ENCODE results near the gene IBA57. TPM values are rescaled to one million over a fixed set of nuclear protein-coding genes. Genes with fewer than 3 reads are reported as not detected.

IBA57 gene
- total RNA-seq, 1 donor from 2014 or later = 7.7 TPM

DNA sequence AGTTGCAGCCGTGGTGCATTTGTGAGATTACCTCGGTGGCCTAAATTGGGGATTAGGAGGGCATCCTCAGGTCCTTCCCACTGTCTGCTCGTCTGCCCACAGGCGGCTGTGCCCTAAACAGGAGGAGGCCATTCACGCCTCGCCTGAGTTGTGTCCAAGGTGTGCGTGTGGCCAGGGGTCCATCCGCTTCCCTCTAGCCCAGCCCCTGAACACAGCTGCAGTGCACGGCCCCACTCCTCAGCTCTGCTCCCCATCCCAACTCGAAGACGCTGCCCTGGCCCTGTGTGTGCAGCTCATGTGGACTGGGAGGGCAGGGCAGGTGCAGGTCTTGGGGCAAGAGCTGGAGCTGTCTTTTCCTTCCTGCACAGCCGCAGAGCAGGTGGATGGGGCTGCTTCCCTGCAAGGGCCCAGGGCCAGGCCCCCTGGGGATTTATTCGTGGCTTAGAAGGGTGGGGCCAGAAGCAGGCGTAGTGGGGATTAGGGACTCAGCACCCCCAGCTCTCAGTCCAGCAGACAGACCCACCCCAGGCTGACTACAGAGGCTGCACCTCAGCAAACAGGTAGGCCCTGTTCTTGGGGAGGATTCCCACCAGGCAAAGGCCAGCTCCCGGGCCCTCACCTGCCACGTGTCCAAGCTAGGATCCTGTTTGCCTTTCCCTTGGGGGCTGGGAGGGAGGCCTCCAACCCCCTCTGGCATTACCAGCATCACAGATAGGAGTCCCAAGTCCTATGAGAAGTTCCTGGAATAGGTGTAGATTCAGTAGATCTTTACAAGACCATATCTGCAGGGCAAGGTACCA, 21.2 kb upstream of the IBA57 start:
- TF ChIP-seq, protein P1, sequence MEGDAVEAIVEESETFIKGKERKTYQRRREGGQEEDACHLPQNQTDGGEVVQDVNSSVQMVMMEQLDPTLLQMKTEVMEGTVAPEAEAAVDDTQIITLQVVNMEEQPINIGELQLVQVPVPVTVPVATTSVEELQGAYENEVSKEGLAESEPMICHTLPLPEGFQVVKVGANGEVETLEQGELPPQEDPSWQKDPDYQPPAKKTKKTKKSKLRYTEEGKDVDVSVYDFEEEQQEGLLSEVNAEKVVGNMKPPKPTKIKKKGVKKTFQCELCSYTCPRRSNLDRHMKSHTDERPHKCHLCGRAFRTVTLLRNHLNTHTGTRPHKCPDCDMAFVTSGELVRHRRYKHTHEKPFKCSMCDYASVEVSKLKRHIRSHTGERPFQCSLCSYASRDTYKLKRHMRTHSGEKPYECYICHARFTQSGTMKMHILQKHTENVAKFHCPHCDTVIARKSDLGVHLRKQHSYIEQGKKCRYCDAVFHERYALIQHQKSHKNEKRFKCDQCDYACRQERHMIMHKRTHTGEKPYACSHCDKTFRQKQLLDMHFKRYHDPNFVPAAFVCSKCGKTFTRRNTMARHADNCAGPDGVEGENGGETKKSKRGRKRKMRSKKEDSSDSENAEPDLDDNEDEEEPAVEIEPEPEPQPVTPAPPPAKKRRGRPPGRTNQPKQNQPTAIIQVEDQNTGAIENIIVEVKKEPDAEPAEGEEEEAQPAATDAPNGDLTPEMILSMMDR (IDR thresholded peaks at IDR 0.05; ENCODE audit: partially characterized antibody, unreplicated experiment) = no peak
- Mint-ChIP-seq H3K36me3 (ENCODE audit: unreplicated experiment) (no peaks in the 10 kb centered on the region), H3K9me3 (ENCODE audit: unreplicated experiment) (peaks cover 14% of the 10 kb centered on the region), H3K4me3 (ENCODE audit: unreplicated experiment) (no peak overlapping the region), H3K27ac (ENCODE audit: unreplicated experiment) (no peak overlapping the region), H3K27me3 (ENCODE audit: unreplicated experiment) (peaks cover 13% of the 10 kb centered on the region), H3K4me1 (ENCODE audit: low read depth, unreplicated experiment) (peaks cover 12% of the 10 kb centered on the region)
- DNase-seq = no peak

DNA sequence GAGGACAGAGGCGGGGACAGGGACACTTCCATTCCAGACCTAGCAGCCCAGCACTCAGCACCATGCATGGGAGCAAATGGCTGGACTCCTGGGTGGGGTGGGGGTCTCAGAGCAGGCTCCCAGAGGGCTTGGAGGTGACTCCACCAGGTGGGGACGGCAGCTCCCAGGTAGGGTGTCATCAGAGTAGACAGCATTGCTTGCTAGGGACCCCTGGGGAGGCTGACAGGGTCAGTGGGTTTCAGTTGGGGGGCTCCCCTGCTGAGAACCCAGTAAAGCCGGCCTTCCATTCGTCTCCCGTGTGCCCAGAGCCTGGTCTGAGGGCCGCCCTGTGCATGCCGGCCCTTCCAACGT, 20.6 kb upstream of the IBA57 start:
- H3K27ac Mint-ChIP-seq (ENCODE audit: unreplicated experiment) = no peak overlapping the region
- H3K36me3 Mint-ChIP-seq (ENCODE audit: unreplicated experiment) = no peaks in the 10 kb centered on the region
- H3K27me3 Mint-ChIP-seq (ENCODE audit: unreplicated experiment) = peaks cover 7% of the 10 kb centered on the region
- DNase-seq = no peak
- TF ChIP-seq, protein P1 (IDR thresholded peaks at IDR 0.05; ENCODE audit: partially characterized antibody, unreplicated experiment) = no peak
- peaks cover 9% of the 10 kb centered on the region for H3K9me3 Mint-ChIP-seq (ENCODE audit: unreplicated experiment)
- no peak overlapping the region for H3K4me3 Mint-ChIP-seq (ENCODE audit: unreplicated experiment)
- H3K4me1 Mint-ChIP-seq (ENCODE audit: low read depth, unreplicated experiment) = peaks cover 12% of the 10 kb centered on the region

DNA sequence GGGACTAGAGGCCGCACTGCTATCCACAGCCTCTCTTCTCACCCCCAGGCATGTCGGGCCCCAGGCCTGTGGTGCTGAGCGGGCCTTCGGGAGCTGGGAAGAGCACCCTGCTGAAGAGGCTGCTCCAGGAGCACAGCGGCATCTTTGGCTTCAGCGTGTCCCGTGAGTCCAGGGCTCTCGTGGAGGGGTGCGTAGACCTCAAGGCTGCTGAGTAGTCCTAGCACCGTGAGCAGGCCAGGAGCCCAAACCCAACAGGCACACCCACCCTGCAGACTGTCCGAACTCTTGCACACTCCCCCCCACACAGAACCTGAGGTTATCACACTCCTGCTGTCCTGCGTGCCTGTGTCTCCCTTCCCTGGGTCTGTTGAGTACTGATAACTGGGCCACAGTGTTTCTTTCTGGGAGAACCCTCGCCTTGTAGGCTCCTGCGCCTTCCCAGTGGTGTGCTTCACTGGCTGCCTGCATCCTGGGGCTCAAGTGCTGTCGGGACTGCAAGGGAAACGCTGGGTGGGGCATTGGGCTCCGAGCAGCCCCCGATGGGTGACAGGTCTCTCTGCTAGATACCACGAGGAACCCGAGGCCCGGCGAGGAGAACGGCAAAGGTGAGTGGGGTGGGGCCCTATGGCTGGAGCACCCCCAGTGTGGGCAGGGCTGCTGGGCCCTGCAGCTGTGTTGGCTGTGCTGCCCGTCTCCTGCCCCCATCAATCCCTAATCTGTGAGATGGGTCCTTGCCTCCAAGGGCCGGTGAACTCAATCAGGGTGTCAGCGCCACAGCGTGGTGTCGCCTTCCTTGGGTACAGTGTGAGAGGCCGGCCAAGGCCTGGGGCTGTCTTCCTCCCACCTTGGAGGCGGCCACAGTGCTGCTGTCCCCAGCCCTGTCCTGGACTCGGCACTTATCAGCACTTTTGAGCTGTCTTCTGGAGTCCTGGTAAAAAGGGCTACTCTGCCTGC, 19.9 kb upstream of the IBA57 start:
- no peak for DNase-seq
- TF ChIP-seq, protein P1 (IDR thresholded peaks at IDR 0.05; ENCODE audit: partially characterized antibody, unreplicated experiment) = no peak
- H3K27me3 Mint-ChIP-seq (ENCODE audit: unreplicated experiment) = peaks cover 7% of the 10 kb centered on the region
- no peak overlapping the region for H3K4me3 Mint-ChIP-seq (ENCODE audit: unreplicated experiment)
- H3K27ac Mint-ChIP-seq (ENCODE audit: unreplicated experiment) = no peak overlapping the region
- peaks cover 12% of the 10 kb centered on the region for H3K4me1 Mint-ChIP-seq (ENCODE audit: low read depth, unreplicated experiment)
- peaks cover 9% of the 10 kb centered on the region for H3K9me3 Mint-ChIP-seq (ENCODE audit: unreplicated experiment)
- no peaks in the 10 kb centered on the region for H3K36me3 Mint-ChIP-seq (ENCODE audit: unreplicated experiment)

DNA sequence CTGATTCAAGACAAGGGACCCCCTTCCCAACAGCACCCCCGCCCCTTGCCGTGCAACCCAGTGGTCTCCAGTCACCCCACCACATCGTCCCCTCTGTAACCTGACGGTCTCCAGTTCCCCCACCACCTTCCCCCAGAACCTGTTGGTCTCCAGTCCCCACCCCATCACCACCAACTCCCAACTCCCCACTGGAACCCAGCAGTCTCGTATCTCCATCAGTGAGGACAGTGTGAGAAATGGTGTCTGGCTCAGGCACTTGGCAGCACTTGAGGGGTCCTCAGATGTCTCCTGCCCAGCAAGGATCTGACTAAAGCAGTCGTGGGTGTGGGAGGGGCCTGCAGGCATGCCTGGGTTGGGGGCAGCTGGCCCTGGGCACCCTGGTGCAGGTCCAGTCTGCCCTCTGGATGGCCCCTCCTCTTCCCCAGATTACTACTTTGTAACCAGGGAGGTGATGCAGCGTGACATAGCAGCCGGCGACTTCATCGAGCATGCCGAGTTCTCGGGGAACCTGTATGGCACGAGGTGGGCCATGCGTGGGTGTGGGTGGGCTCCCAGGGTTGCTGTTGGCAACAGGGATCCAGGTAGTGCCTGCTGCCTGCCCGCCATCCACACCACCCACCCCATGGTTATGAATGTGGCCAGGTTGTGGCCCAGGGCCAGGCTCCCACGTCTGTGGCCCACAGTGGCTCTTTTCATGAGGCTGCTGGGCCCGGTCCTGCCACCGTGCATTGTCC, 19.0 kb upstream of the IBA57 start:
- H3K4me1 Mint-ChIP-seq (ENCODE audit: low read depth, unreplicated experiment) = peaks cover 12% of the 10 kb centered on the region
- peaks cover 7% of the 10 kb centered on the region for H3K9me3 Mint-ChIP-seq (ENCODE audit: unreplicated experiment)
- no peak for DNase-seq
- H3K27me3 Mint-ChIP-seq (ENCODE audit: unreplicated experiment) = peaks cover 9% of the 10 kb centered on the region
- H3K4me3 Mint-ChIP-seq (ENCODE audit: unreplicated experiment) = no peak overlapping the region
- TF ChIP-seq, protein P1 (IDR thresholded peaks at IDR 0.05; ENCODE audit: partially characterized antibody, unreplicated experiment) = no peak
- H3K27ac Mint-ChIP-seq (ENCODE audit: unreplicated experiment) = no peak overlapping the region
- no peaks in the 10 kb centered on the region for H3K36me3 Mint-ChIP-seq (ENCODE audit: unreplicated experiment)

Measured in glutamatergic neuron (in vitro differentiated cells).